ENCODE data around the gene RSBN1L.

The RSBN1L gene

DNA sequence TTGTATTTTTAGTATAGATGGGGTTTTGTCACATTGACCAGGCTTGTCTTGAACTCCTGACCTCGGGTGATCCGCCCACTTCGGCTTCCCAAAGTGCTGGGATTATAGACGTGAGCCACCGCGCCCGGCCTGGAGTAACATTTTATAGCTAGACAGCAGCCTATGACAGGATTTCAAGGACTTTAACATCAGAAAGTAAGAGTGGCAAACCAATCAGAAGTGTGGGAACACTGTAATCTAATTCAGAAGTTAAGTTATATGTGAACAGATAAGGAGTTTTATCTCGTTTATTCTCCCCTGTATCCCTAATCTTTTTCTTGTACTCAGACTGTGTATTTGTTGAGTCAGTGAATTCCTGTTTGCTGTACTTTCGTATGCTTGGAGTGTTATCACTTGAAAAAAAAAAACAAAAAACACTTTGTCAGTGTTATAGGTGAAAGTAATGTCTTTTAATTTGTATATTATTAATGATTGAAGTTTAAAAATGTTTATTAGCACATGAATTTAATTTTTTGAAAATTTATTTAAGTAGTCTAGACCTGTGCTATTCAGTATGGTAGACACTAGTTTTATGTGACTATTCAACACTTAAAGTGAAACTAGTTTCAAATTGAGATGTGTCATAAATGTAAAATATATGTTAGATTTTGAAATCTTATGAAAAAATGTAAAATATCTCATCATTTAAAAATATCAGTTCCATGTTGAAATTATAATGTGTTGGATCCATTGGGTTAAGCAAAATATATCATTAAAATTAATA lies 38.6 kb downstream of the RSBN1L start:
- no peak for DNase-seq

DNA sequence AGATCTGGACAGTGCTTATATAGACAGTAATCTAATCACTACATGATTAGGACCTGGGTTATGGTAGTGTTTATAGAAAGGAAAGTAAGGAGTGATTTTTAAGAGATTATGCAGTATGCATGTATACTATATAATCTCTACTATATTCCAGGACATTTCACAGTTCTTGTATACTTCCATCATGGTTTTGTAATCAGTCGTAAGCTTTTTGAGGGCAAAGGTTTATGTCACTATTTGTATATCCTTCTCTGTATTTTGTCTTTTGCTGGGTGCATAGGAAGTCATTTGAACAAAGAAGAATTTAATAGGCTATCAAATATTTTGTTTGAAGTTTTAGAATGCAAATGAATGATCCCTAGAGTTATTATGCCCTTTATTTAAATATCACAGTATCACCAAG lies 39.2 kb downstream of the RSBN1L start:
- no peak for DNase-seq

GRCh38 chr7:77736991-77737390 lies 40.7 kb downstream of the RSBN1L start:
- DNase-seq, result no peak

- DNase-seq, result no peak
These were observed 42.1 kb downstream of the RSBN1L start for GRCh38 chr7:77738382-77738781.

DNA sequence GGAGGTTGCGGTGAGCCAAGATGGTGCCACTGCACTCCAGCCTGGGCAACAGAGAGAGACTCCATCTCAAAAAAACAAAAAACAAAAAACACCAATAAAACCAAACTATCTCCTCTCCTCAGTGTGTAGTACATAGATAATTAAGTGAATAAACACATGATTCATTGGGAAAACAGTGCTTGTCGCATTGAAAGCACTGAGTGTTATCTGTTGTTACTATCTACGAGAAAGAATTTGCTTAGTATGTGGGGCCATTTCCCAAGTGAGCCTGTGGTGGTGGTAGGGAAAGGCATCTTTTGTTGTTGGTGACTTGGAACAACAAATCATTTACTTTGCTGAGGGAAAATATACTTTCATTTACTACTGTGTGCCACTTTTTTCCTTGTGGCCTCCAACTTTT lies 42.6 kb downstream of the RSBN1L start:
- DNase-seq, result no peak

GRCh38 chr7:77740257-77740656 lies 44.0 kb downstream of the RSBN1L start:
- no peak for DNase-seq

GRCh38 chr7:77743518-77743917 lies 47.3 kb downstream of the RSBN1L start:
- no peak for DNase-seq

DNA sequence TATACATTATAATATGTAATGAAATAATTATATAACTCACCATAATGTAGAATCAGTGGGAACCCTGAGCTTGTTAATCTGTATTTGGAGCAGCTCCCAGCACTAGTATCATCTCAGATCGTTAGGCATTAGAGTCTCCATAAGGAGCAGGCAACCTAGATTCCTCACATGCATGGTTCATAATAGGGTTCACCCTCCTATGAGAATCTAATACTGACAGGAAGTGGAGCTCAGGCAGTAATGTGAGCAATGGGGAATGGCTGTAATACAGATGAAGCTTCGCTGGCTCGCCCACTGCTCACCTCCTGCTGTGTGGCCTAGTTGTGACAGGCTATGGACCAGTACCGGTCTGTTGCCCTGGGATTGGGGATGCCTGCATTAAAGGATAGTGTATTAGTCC lies 49.5 kb downstream of the RSBN1L start:
- no peak for DNase-seq

- DNase-seq, result no peak
These were observed 50.0 kb downstream of the RSBN1L start for GRCh38 chr7:77746164-77746823.

- no peak for DNase-seq
These were observed 50.5 kb downstream of the RSBN1L start for GRCh38 chr7:77746824-77747165.

- DNase-seq, result no peak
These were observed 50.9 kb downstream of the RSBN1L start for GRCh38 chr7:77747178-77747577.

- DNase-seq, result no peak
These were observed 51.5 kb downstream of the RSBN1L start for GRCh38 chr7:77747718-77748117.

GRCh38 chr7:77752016-77752415 lies 55.8 kb downstream of the RSBN1L start:
- no peak for DNase-seq

DNA sequence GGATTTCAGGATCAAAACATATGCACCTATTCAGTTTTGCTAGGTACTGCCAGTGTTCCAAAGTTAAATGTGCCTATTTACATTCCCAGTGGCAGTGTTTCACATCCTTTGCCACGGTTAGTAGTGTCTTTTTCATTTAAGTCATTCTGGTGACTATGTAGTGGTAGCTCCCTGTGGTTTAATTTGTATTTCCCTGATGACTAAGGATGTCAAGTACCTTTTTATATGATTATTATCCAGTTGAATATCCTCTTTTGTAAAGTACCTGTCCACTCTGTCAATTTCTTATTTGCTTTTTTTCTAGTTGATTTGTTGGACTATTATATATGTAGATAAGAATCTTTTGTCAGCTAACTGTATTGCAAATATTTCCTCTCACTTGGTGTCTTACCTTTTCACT lies 56.9 kb downstream of the RSBN1L start:
- no peak for DNase-seq

DNA sequence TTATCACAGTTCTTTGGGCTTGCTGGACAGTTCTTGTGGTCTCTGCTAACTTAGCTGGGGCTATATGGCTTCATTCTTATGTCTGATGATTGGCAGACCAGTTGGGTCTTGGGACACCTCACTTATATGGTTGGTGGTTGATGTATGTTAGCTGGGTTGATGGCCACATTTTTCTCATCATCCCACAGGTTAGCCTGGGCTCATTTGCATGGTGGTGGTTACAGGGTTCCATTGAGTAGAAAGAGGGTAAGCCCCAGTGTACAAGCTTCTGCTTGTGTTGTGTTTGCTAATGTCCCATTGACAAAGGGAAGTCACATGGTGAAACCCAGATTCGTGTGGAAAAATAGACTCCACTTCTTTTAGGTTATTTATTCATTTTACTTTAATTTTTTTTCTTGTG lies 61.3 kb downstream of the RSBN1L start:
- DNase-seq, result no peak

DNA sequence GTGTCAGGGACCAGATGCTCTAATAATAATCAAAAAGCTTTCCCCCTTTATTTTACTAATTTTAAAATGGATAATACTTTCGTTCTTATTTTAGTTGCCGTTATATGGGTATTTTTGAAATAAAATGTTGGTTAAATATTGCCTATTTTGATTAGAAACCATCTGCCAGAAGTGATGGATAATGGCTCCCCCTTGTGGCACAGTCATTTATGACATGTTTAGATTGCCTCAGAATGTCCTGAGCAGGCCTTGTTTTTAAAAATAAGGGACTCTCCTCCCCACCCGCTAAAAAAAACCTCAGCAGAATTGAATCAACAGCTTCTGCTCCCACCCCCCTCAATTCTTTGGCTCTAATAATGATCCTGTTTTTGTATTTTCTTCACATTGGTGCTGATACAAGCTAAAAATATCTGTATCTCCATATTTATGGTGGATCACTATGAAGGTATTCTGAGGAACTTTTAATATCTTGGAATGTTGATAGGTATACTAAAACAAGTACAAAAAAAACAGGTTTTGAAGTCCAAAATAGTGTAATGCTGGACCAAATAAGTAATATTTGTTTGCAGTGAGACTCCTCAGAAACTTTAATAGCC lies 63.1 kb downstream of the RSBN1L start:
- no peak for DNase-seq

GRCh38 chr7:77760809-77761453 lies 64.7 kb downstream of the RSBN1L start:
- DNase-seq, result no peak

DNA sequence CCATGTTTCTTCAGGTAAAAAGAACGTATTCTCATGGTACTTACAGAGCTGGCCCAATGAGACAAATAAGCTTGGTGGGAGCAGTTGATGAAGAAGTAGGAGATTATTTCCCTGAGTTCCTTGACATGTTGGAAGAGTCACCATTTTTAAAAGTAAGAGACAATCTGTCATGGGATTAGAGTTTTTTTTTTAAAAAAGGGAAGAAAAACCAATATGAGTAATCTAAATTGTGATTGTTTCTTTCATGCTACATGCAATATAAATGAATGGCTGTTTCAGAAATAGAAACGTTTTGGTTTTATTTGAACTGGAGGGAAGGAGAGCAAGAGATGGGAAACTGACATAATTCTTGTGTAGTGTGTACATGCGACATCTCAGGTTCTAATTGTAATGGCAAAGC lies 69.2 kb downstream of the RSBN1L start:
- DNase-seq, result no peak

DNA sequence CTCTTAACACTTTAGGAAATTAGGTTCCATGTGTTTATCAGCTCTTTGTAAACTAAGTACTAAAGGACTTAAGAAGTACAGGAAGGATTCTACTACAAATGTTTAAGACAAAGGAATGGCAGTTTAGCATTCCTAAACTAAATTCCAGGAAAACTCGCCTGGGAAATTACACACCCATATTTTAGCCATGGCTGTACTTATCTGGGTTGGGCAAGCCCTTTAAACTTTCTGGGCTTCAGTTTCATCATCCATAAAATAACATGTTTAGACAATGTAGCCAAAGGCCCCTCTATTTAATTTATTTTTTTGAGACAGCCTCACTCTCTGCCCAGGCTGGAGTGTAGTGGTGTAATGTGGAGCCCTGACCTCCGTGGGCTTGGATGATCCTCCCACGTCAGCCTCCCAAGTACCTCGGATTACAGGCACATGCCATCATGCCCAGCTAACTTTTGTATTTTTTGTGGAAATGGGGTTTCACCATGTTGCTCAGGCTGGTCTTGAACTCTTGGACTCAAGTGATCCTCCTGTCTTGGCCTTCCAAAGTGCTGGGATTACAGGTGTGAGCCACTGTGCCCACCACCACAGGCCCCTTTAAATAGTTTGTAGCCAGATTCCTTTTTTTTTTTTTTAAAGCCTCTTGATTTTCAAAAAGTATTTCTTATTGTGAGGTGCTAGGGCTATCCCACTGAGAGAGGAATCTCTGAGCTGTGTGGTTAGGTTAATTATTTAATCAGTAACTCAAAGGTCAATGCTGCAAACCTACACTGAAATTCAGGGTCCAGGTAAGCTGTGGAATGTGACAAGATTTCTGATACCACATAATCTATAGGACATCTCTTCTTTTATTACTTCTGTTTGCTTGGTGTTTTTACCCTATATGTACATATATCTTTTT lies 69.9 kb downstream of the RSBN1L start:
- DNase-seq, result no peak

GRCh38 chr7:77766801-77767605 lies 70.7 kb downstream of the RSBN1L start:
- no peak for DNase-seq

DNA sequence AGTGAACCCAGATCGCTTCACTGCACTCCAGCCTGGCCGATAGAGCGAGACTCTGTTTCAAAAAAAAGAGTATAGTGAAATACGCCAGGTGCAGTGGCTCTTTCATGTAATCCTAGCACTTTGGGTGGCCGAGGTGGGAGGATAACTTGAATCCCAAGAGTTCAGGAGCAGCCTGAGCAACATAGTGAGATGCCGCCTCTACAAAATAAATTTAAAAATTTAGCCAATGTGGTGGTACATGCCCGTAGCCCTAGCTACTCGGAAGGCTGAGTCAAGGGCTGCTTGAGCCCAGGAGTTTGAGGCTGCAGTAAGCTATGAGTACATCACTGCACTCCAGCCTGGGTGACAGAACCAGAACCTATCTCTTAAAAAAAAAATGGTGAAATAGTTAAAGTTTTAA lies 74.1 kb downstream of the RSBN1L start:
- DNase-seq, result no peak

- DNase-seq, result no peak
These were observed 75.6 kb downstream of the RSBN1L start for GRCh38 chr7:77771901-77772300.
